Hepatocyte (in vitro differentiated cells): Measurements from ENCODE around the gene DDIT4. TPM values are rescaled to one million over a fixed set of nuclear protein-coding genes. Genes with fewer than 3 reads are reported as not detected.
"Not testable (repeated sequence)": the region's sequence is repeated elsewhere in the genome, so short reads cannot be mapped to it uniquely, and the experiment has no call there.

Experiments used
- DNase-seq: peaks from one replicate; pipeline ENCODE4 v3.0.0-alpha.2; 2016; ENCODE audit warnings: low spot score
- H2AFZ ChIP-seq: fragments of 200-600 bp; sonication (generic); 2 replicates; pipeline ENCODE4 v1.6.0; 2016; ENCODE audit warnings: antibody characterized with exemption, mild to moderate bottlenecking
- H3K27ac ChIP-seq: fragments of 200-600 bp; sonication (generic); 2 replicates; pipeline ENCODE4 v1.5.1; 2016; ENCODE audit warnings: mild to moderate bottlenecking
- H3K27me3 ChIP-seq: fragments of 200-600 bp; sonication (generic); 2 replicates; pipeline ENCODE4 v1.6.1; 2016
- H3K36me3 ChIP-seq: fragments of 200-600 bp; sonication (generic); replicated peaks from 2 replicates; pipeline ENCODE4 v1.5.1; 2016; ENCODE audit warnings: low read depth; ENCODE audit not compliant: insufficient read depth
- H3K4me1 ChIP-seq: fragments of 200-600 bp; sonication (generic); 2 replicates; pipeline ENCODE4 v1.5.1; 2016; ENCODE audit warnings: mild to moderate bottlenecking, moderate library complexity; ENCODE audit not compliant: insufficient read depth
- H3K4me2 ChIP-seq: fragments of 200-600 bp; sonication (generic); 2 replicates; pipeline ENCODE4 v1.6.0; 2016
- H3K4me3 ChIP-seq: fragments of 200-600 bp; sonication (generic); 2 replicates; pipeline ENCODE4 v1.5.1; 2016; ENCODE audit warnings: mild to moderate bottlenecking
- H3K79me2 ChIP-seq: fragments of 200-600 bp; sonication (generic); 2 replicates; pipeline ENCODE4 v1.6.0; 2017; ENCODE audit warnings: mild to moderate bottlenecking
- H3K9me2 ChIP-seq: fragments of 200-600 bp; sonication (generic); replicated peaks from 2 replicates; pipeline ENCODE4 v1.6.0; 2017; ENCODE audit warnings: mild to moderate bottlenecking; ENCODE audit not compliant: insufficient read depth
- H3K9me3 ChIP-seq: fragments of 200-600 bp; sonication (generic); 2 replicates; pipeline ENCODE4 v1.5.1; 2016; ENCODE audit warnings: low read depth, mild to moderate bottlenecking
- H4K20me1 ChIP-seq: fragments of 200-600 bp; sonication (generic); 2 replicates; pipeline ENCODE4 v1.6.0; 2016; ENCODE audit warnings: mild to moderate bottlenecking; ENCODE audit not compliant: insufficient read depth, poor library complexity, severe bottlenecking
- EZH2 ChIP-seq: fragments of 200-600 bp; sonication (generic); IDR thresholded peaks from 2 replicates; pipeline ENCODE4 v1.6.1; 2016; ENCODE audit warnings: antibody characterized with exemption, mild to moderate bottlenecking, borderline replicate concordance
- EZH2phosphoT487 ChIP-seq: fragments of 200-600 bp; sonication (generic); IDR thresholded peaks from one replicate; pipeline ENCODE4 v1.6.1; 2018; ENCODE audit warnings: antibody characterized with exemption, mild to moderate bottlenecking, low read depth, moderate library complexity; ENCODE audit not compliant: unreplicated experiment, severe bottlenecking
- WGBS: methylation state at CpG from one replicate; pipeline ENCODE4 v1.1.6; 2016; ENCODE audit warnings: low lambda C conversion rate; ENCODE audit errors: missing lambda C conversion rate; 5-methylcytosine and 5-hydroxymethylcytosine counted together
- polyA plus RNA-seq: library from polyadenylated mRNA; unstranded; fragments of >200 nt; fragmentation: Nextera tagmentation; extraction: Ambion mirVana; gene quantifications from 2 replicates; pipeline ENCODE4 v1.2.1, GENCODE V29; 2016
- total RNA-seq: library from RNA; depleted of rRNA; stranded (reverse); fragments of >200 nt; gene quantifications from 2 replicates; pipeline ENCODE4 v1.2.3, GENCODE V29; 2014
- TF ChIP-seq, protein P1 (sequence below): fragments of 200-600 bp; sonication (generic); IDR thresholded peaks from 2 replicates; pipeline ENCODE4 v1.5.1; 2016; ENCODE audit warnings: antibody characterized with exemption, mild to moderate bottlenecking; ENCODE audit not compliant: poor library complexity

DDIT4 gene
- total and polyA plus RNA-seq, 2 experiments from 2014 or later, result 165 to 235 TPM

- H3K9me3 ChIP-seq, result no peaks in the 10 kb centered on the region
- DNase-seq, result no peak
- H3K27ac ChIP-seq, result no peak overlapping the region
- no peak overlapping the region for H2AFZ ChIP-seq
- H3K27me3 ChIP-seq, result no peaks in the 10 kb centered on the region
- no peak overlapping the region for H3K4me2 ChIP-seq
- H3K4me3 ChIP-seq, result no peak overlapping the region
- TF ChIP-seq EZH2phosphoT487 (no peak), EZH2 (no peak)
- TF ChIP-seq, protein P1, sequence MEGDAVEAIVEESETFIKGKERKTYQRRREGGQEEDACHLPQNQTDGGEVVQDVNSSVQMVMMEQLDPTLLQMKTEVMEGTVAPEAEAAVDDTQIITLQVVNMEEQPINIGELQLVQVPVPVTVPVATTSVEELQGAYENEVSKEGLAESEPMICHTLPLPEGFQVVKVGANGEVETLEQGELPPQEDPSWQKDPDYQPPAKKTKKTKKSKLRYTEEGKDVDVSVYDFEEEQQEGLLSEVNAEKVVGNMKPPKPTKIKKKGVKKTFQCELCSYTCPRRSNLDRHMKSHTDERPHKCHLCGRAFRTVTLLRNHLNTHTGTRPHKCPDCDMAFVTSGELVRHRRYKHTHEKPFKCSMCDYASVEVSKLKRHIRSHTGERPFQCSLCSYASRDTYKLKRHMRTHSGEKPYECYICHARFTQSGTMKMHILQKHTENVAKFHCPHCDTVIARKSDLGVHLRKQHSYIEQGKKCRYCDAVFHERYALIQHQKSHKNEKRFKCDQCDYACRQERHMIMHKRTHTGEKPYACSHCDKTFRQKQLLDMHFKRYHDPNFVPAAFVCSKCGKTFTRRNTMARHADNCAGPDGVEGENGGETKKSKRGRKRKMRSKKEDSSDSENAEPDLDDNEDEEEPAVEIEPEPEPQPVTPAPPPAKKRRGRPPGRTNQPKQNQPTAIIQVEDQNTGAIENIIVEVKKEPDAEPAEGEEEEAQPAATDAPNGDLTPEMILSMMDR, result no peak
- no peaks in the 10 kb centered on the region for H4K20me1 ChIP-seq
- no peaks in the 10 kb centered on the region for H3K79me2 ChIP-seq
- no peaks in the 10 kb centered on the region for H3K36me3 ChIP-seq
- H3K4me1 ChIP-seq, result peaks cover 12% of the 10 kb centered on the region
- 82% methylated on average over 8 of the region's 8 CpGs for WGBS
- no peaks in the 10 kb centered on the region for H3K9me2 ChIP-seq
Measured at GRCh38 chr10:72295330-72295910, 21.7 kb downstream of the DDIT4 start.

DNA sequence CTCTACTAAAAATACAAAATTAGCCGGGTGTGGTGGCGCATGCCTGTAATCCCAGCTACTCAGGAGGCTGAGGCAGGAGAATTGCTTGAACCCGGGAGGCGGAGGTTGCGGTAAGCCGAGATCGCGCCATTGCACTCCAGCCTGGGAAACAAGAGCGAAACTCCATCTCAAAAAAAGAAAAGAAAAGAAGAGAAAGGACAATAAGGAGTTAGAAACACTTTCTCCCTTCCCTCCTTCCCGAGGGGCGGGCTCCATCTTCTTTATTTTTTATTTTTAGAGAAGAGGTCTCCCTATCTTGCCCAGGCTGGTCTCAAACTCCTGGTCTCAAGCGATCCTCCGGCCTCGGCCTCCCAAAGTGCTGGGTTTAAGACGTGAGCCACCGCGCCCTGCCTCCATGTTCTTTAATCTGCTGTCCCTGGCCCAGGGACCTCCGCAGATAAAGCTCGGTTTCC, 23.1 kb downstream of the DDIT4 start:
- WGBS, result 87% methylated on average over 15 of the region's 19 CpGs
- DNase-seq, H3K9me3 ChIP-seq, H3K36me3 ChIP-seq, H2AFZ ChIP-seq, H3K4me3 ChIP-seq, H3K27me3 ChIP-seq, H3K79me2 ChIP-seq, H3K27ac ChIP-seq, H4K20me1 ChIP-seq, H3K9me2 ChIP-seq: not testable (repeated sequence)
- Histone ChIP-seq H3K4me2 (peak overlapping the region; percentile 83), H3K4me1 (peaks cover 12% of the 10 kb centered on the region)

- H3K4me3 ChIP-seq, result peak overlapping the region; percentile 19
- no peaks in the 10 kb centered on the region for H3K9me3 ChIP-seq
- H3K79me2 ChIP-seq, result no peaks in the 10 kb centered on the region
- 18% methylated on average over 30 of the region's 30 CpGs for WGBS
- H3K36me3 ChIP-seq, result no peaks in the 10 kb centered on the region
- DNase-seq, result peak; percentile 57
- H4K20me1 ChIP-seq, result no peaks in the 10 kb centered on the region
- no peak for TF ChIP-seq EZH2
- TF ChIP-seq EZH2phosphoT487, result no peak
- TF ChIP-seq, protein P1, result no peak
- H3K9me2 ChIP-seq, result no peaks in the 10 kb centered on the region
- peak overlapping the region; percentile 43 for H2AFZ ChIP-seq
- H3K4me2 ChIP-seq, result peak overlapping the region; percentile 83
- H3K4me1 ChIP-seq, result peaks cover 12% of the 10 kb centered on the region
- no peaks in the 10 kb centered on the region for H3K27me3 ChIP-seq
- H3K27ac ChIP-seq, result peak overlapping the region; percentile 58
Measured at GRCh38 chr10:72297281-72297804, 23.6 kb downstream of the DDIT4 start.

- H3K4me2 ChIP-seq, result peak overlapping the region; percentile 83
- WGBS, result 8% methylated on average over 53 of the region's 55 CpGs
- no peak for TF ChIP-seq EZH2
- TF ChIP-seq, protein P1, result no peak
- no peak for TF ChIP-seq EZH2phosphoT487
- no peaks in the 10 kb centered on the region for H4K20me1 ChIP-seq
- peak overlapping the region; percentile 43 for H2AFZ ChIP-seq
- no peaks in the 10 kb centered on the region for H3K9me2 ChIP-seq
- no peaks in the 10 kb centered on the region for H3K79me2 ChIP-seq
- no peaks in the 10 kb centered on the region for H3K27me3 ChIP-seq
- peaks cover 12% of the 10 kb centered on the region for H3K4me1 ChIP-seq
- H3K36me3 ChIP-seq, result no peaks in the 10 kb centered on the region
- H3K27ac ChIP-seq, result peak overlapping the region; percentile 78
- DNase-seq, result peak; percentile 98
- H3K9me3 ChIP-seq, result no peaks in the 10 kb centered on the region
- H3K4me3 ChIP-seq, result peak overlapping the region; percentile 19
Measured at GRCh38 chr10:72297805-72298591, 24.3 kb downstream of the DDIT4 start.
